NK-92 treated with Interleukin-12 subunit alpha and Interleukin-12 subunit beta, amount 100 ng/mL, for 24 hours (cell line): ENCODE measurements around the gene RHOBTB3.
A peak's percentile ranks its signal among the peaks of the same experiment; 100 is the strongest.
"Not testable (repeated sequence)": the region's sequence is repeated elsewhere in the genome, so short reads cannot be mapped to it uniquely, and the experiment has no call there.

Experiments
- DNase-seq: peaks from one replicate; lab custom pipeline; 2025; lab: John Stamatoyannopoulos, UW

RHOBTB3 gene

DNA sequence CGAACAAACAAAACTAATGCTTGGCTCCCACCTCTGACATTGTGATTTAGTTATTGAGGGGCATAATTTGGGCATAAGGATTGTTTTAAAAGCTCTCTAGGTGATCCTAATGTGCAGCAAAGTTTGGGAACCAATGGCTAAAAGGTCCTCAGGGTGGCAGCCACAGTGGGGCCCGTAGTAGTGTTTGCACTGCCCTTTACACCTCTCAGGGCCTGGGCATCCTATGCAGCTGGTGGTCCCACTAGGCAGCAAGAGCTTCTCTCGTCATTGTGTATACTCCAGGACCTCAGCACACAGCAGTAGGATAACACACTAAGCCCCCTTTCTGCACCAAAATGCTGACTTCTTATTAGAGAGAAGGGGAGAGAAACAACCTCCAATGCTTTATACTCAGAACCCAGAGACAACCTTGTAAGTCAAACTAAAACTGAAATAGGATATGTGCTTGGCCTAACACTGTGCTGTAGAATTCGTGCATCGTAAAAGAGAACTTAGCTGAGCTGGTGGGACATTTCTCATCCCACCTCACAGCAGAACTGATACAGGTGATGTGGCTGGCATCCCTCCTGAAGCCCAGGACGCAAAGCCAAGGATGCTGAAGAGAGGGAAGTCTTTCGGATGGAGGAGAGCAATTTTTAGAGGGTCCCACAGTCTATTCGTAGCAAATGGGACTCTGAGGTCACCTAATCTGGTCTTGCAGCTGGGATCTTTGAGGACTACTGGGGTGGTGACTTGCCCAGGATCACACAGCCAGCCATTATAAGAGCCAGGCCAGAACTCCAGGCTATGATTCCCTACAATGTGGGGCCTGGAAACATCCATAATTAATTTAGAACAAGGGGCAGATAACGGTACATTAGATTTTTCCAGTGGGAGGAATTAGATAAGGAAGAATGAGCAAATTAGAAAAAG, 90.2 kb downstream of the RHOBTB3 start:
- DNase-seq = no peak

- peak; percentile 12 for DNase-seq
Observed at GRCh38 chr5:95822043-95822541, 91.0 kb downstream of the RHOBTB3 start.

DNA sequence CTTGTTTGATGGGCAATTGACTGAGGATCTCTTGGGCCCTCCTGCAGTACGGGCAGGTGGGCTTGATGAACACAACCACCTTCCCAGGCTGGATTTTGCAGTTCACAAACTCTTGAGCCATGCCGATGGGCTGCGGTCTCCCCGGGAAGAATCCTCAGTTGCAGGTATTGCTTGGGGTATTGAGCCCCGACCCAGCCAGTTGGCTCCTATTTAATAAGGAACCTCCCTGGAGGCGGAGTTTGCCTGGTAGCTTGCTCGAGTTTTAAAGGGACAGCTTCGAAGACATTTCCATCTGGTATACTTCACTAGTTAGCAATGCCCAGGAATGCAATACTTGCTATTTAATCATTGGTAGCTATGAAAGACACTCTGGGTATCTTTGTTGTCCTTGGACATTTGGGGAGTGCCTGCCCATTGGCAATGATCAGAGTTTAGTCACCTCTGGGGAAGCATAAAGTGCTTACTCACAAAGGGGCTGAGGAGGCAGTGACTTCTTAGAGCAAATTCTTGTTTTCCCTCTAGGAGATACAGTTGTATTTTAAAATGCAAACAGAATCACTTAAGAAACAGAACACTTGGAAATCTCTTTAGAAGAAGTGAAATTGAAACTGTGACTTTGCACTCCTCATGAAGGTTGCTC, 91.5 kb downstream of the RHOBTB3 start, which contains the start of gene GLRX:
Gene GLRX, minus strand, starts transcription at position 185 of the 640 bp plus-strand sequence. Its CDS starts 64 bp downstream, at position 121.
- peak; percentile 48 for DNase-seq

GRCh38 chr5:95823218-95823737, 92.1 kb downstream of the RHOBTB3 start:
- DNase-seq = no peak

GRCh38 chr5:95823738-95824609, 92.8 kb downstream of the RHOBTB3 start:
- peak; percentile 49 for DNase-seq

DNA sequence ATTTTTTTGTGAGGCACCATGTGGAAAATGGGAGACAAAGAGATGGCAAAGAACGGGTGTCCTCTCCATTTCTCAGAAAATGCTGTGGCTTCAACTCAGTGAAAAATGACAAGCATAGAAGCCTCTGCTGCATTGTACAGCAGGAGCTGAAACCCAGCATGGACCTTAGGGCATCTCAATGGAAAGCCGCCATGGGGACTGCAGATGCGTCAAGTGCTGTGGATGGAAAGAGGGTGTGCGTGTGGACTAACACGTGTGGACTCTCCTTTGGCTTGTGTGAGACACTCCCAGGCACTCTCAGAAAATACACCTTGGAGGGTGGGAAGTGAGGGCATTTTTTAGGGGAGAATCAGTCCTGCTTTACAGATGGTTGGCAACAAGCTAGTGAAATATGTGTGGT, 93.6 kb downstream of the RHOBTB3 start:
- DNase-seq = no peak

GRCh38 chr5:95825495-95825894, 94.4 kb downstream of the RHOBTB3 start:
- DNase-seq = no peak

- DNase-seq = no peak
Observed at GRCh38 chr5:95826949-95827891, 96.1 kb downstream of the RHOBTB3 start.

- no peak for DNase-seq
Observed at GRCh38 chr5:95827892-95828246, 96.7 kb downstream of the RHOBTB3 start.

- no peak for DNase-seq
Observed at GRCh38 chr5:95830226-95830625, 99.1 kb downstream of the RHOBTB3 start.

GRCh38 chr5:95832664-95833063, 101.5 kb downstream of the RHOBTB3 start:
- DNase-seq = no peak

DNA sequence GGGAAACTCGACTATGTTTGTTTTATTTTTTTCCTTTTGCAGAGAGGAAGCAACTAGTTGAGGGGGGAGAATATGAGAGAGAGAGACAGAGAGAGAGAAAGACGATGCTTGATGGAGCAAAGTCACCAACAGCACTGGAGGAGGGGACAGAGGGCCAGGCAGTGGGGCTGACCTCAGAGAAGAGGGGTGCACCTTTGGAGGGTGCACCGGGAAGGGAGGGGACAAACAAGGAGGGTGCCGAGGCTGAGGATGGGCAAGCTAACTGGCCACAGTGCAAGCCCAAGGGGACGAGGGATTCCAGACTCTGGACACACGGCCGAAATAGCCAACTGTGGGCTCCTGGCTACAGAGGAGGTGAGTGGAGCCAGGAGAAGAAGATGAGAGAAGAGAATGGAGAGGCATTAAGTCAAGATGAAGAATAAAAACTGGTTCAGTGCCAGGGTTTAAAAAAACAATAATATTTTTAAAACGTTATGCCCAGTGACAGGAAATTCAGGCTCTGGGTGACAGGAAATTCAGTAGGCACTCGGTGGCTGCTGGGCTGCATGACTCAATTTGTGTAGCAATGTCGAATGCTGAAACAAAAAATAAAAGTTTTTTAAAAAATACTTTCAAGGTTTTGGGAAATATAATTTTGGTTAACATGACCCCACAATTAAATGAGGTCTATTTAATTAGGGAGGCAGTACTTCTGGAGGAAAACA, 104.7 kb downstream of the RHOBTB3 start:
- DNase-seq = peak; percentile 28

DNA sequence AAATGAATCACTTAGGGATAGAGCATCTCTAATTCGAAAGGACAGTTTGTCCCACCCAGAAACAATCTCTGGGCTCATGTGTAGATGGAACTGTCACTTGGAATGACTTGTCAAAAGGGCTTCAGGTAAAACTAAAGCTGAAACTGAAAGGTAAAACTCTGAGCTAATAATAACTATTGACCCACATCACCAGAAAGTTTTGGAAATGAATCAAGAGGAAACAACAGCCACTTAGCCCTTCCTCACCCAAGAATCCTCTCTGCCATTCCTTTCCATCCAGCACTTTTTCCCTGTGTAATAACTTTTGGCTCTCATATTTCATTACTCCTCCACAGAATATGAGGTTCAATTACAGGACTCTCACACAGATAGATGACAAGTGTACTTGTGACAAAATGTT, 105.4 kb downstream of the RHOBTB3 start:
- no peak for DNase-seq

DNA sequence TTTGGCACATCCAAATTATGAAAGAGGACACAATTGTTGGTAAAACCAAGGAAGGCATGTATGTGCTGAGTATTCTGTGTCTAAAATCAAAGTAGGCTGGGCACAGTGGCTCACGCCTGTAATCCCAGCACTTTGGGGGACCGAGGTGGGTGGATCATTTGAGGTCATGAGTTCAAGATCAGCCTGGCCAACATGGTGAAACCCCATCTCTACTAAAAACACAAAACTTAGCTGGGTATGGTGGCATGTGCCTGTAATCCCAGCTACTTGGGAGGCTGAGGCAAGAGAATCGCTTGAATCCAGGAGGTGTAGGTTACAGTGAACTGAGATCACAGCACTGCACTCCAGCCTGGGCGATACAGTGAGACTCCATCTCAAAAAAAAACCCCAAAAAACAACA, 105.8 kb downstream of the RHOBTB3 start:
- not testable (repeated sequence) for DNase-seq

DNA sequence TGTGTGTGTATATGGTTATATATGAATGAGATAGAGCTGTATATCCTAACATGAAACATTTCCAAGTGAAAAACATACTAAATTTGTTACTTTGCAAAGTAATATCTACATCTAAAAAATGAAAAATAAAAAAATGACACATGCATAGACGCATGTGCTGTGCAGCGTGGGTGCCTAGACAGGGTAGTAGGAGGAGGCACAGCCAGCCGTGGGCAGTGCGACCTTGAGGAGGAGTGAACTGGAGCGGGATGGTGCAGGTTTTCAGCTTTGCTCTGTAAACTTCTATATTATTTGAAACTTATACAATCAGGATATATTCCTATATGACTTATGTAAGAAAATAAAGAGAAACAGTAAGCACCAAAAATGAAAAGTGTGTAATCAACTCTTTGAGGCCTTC, 106.4 kb downstream of the RHOBTB3 start:
- DNase-seq = no peak

- no peak for DNase-seq
Observed at GRCh38 chr5:95838001-95838520, 106.9 kb downstream of the RHOBTB3 start.

DNA sequence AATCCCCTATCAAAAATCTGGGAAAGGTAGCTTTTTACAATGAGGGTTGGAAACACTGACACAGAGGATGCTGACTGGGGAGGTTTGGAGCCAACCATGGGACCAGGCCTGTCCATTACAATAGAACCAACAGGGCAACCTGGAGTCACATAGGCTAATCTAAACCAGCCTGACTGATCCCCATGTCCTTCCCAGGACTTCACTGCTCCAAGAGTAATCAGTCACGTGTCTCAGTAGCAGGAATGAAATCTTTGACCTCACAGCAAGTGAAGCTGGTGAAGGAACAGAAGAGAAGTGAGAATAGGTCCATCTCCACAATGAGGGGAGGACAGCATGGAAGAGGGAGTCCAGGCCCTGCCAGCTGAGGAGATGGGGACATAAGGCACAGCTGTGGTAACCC, 107.4 kb downstream of the RHOBTB3 start:
- DNase-seq = no peak

GRCh38 chr5:95839658-95840057, 108.5 kb downstream of the RHOBTB3 start:
- no peak for DNase-seq

DNA sequence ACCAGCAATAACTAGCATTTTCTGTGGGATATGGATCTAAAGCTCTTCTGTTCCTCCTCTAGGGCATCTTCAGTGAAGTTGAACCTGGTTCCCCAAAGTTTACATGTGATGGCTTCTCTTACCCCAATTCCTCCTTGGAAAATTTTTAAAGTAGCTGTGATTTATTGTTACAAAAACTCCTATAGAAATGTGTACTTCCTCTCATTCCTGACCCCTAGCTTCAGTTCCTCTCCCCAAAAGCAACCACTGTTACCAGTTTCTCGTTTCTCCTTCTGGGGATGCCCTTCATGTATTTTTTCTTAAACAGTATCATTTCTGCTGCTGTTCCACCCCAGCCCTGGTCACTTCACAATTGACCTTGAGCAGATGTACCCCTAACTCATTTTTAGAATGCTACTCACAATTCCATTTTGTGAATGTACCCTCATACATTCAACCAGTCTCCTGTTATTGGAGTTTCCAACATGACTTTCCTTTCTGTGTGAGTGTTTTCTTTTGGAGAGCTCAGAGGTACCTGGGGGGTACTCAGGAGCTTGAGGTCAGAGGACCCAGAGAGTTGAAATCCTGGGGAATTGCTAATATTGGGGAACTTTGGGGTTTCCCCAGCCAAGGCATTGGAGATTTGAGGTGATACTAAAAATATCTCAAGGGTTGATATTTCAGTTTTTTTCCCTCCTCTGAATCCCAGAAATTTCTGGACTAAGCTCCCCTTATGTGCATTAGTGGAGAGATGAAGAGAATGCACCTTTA, 110.0 kb downstream of the RHOBTB3 start:
- no peak for DNase-seq
